Mammary epithelial cell (primary cell): ENCODE data around the gene SUSD2.

ENCODE experiments used
- EZH2 ChIP-seq: IDR thresholded peaks from 2 replicates; pipeline ENCODE4 v1.6.1; 2012; ENCODE audit warnings: low read length, inconsistent platforms, borderline replicate concordance
- TF ChIP-seq, protein P1 (sequence below), 2 donors: IDR thresholded peaks in 1 of 2; conservative IDR thresholded peaks in 1 of 2; 2 replicates each; pipeline ENCODE4 v1.5.1; 2011 to 2012; ENCODE audit warnings: inconsistent platforms in 2 of 2, low read length in 2 of 2, mild to moderate bottlenecking in 2 of 2, control low read depth in 1 of 2, low read depth in 1 of 2; ENCODE audit not compliant: insufficient read depth in 1 of 2; ENCODE audit errors: extremely low read depth in 1 of 2

DNA sequence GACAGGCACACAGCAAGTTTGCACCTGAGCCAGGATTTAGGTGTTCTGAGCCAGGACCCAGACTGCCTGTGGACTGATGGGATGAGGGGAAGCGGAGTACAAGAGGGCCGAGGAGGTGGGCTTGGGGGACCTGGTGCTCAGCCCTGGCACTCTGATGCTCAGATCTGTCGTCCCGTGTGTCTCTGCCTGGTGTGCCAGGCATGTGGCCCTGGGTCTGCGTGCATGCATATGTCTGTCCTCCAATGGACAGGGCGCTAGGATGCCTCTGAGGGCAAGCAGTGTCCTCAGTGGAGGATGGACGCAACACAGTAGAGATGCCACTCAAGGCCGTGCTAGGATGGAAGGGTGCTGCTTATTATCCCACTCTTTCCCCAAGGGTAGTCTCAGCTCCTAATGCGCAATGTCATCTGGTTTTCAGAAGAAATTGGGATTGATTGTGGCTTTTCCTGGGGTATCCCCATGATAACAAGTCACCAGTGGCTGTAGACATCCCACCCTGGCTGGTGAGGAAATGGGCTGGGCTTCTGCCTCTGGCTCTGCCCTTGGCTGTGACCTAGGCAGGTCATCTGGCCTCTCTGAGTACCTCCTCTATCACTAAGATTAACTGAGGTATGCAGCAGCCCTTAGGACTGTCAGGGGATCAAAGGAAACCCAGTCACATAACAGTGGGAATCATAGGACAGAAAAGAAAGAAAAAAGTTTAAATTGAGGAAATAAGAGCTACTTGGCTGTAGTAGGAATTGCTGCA, 35.7 kb upstream of the SUSD2 start:
- TF ChIP-seq, protein P1, sequence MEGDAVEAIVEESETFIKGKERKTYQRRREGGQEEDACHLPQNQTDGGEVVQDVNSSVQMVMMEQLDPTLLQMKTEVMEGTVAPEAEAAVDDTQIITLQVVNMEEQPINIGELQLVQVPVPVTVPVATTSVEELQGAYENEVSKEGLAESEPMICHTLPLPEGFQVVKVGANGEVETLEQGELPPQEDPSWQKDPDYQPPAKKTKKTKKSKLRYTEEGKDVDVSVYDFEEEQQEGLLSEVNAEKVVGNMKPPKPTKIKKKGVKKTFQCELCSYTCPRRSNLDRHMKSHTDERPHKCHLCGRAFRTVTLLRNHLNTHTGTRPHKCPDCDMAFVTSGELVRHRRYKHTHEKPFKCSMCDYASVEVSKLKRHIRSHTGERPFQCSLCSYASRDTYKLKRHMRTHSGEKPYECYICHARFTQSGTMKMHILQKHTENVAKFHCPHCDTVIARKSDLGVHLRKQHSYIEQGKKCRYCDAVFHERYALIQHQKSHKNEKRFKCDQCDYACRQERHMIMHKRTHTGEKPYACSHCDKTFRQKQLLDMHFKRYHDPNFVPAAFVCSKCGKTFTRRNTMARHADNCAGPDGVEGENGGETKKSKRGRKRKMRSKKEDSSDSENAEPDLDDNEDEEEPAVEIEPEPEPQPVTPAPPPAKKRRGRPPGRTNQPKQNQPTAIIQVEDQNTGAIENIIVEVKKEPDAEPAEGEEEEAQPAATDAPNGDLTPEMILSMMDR (conservative IDR thresholded peaks at IDR 0.05 in 1 of 2, IDR thresholded peaks at IDR 0.05 in 1 of 2; ENCODE audit: extremely low read depth in 1 of 2, insufficient read depth in 1 of 2, low read depth in 1 of 2, low read length in 2 of 2), result no peak
- TF ChIP-seq EZH2, result no peak
